Stimulated activated CD8-positive, alpha-beta memory T cell treated with anti-CD3 and anti-CD28 coated beads, Interleukin-4, amount 100 ng/mL, for 48 hours (primary cell): ENCODE measurements around the gene GJC2.
A peak's percentile ranks its signal among the peaks of the same experiment; 100 is the strongest.
"Not testable (repeated sequence)": the region's sequence is repeated elsewhere in the genome, so short reads cannot be mapped to it uniquely, and the experiment has no call there.

Experiments used
- DNase-seq: peaks from one replicate; pipeline ENCODE4 v3.0.0-alpha.2; 2020

The GJC2 gene

GRCh38 chr1:228174482-228175315 lies 25.0 kb downstream of the GJC2 start:
- peak; percentile 56 for DNase-seq

- DNase-seq: no peak
Observed at GRCh38 chr1:228175316-228176023, 25.7 kb downstream of the GJC2 start.

GRCh38 chr1:228176024-228176395 lies 26.3 kb downstream of the GJC2 start:
- no peak for DNase-seq

- DNase-seq: no peak
Observed at GRCh38 chr1:228176461-228177182, 26.9 kb downstream of the GJC2 start.

GRCh38 chr1:228177183-228177475 lies 27.4 kb downstream of the GJC2 start:
- DNase-seq: no peak

- peak; percentile 10 for DNase-seq
Observed at GRCh38 chr1:228177721-228178710, 28.3 kb downstream of the GJC2 start.

- no peak for DNase-seq
Observed at GRCh38 chr1:228178737-228179684, 29.3 kb downstream of the GJC2 start.

GRCh38 chr1:228180271-228180958 lies 30.7 kb downstream of the GJC2 start:
- DNase-seq: no peak

- no peak for DNase-seq
Observed at GRCh38 chr1:228180959-228181644, 31.4 kb downstream of the GJC2 start.

GRCh38 chr1:228181645-228182034 lies 31.9 kb downstream of the GJC2 start:
- DNase-seq: no peak

GRCh38 chr1:228182296-228183030 lies 32.7 kb downstream of the GJC2 start:
- DNase-seq: no peak

- DNase-seq: no peak
Observed at GRCh38 chr1:228184152-228184551, 34.4 kb downstream of the GJC2 start.

GRCh38 chr1:228185641-228185965 lies 35.9 kb downstream of the GJC2 start:
- DNase-seq: no peak

- not testable (repeated sequence) for DNase-seq
Observed at GRCh38 chr1:228188249-228188648, 38.5 kb downstream of the GJC2 start.

GRCh38 chr1:228190182-228190581 lies 40.5 kb downstream of the GJC2 start:
- no peak for DNase-seq

- no peak for DNase-seq
Observed at GRCh38 chr1:228190778-228191177, 41.0 kb downstream of the GJC2 start.

GRCh38 chr1:228194436-228194835 lies 44.7 kb downstream of the GJC2 start:
- DNase-seq: peak; percentile 9

- DNase-seq: peak; percentile 11
Observed at GRCh38 chr1:228194921-228195812, 45.4 kb downstream of the GJC2 start.
